Hepatocyte (in vitro differentiated cells): ENCODE results near the gene RAB11FIP3. TPM values are rescaled to one million over a fixed set of nuclear protein-coding genes. Genes with fewer than 3 reads are reported as not detected.

Experiments
- DNase-seq: peaks from one replicate; pipeline ENCODE4 v3.0.0-alpha.2; 2016; ENCODE audit warnings: low spot score
- H2AFZ ChIP-seq: fragments of 200-600 bp; sonication (generic); 2 replicates; pipeline ENCODE4 v1.6.0; 2016; ENCODE audit warnings: antibody characterized with exemption, mild to moderate bottlenecking
- H3K27ac ChIP-seq: fragments of 200-600 bp; sonication (generic); 2 replicates; pipeline ENCODE4 v1.5.1; 2016; ENCODE audit warnings: mild to moderate bottlenecking
- H3K27me3 ChIP-seq: fragments of 200-600 bp; sonication (generic); 2 replicates; pipeline ENCODE4 v1.6.1; 2016
- H3K36me3 ChIP-seq: fragments of 200-600 bp; sonication (generic); replicated peaks from 2 replicates; pipeline ENCODE4 v1.5.1; 2016; ENCODE audit warnings: low read depth; ENCODE audit not compliant: insufficient read depth
- H3K4me1 ChIP-seq: fragments of 200-600 bp; sonication (generic); 2 replicates; pipeline ENCODE4 v1.5.1; 2016; ENCODE audit warnings: mild to moderate bottlenecking, moderate library complexity; ENCODE audit not compliant: insufficient read depth
- H3K4me2 ChIP-seq: fragments of 200-600 bp; sonication (generic); 2 replicates; pipeline ENCODE4 v1.6.0; 2016
- H3K4me3 ChIP-seq: fragments of 200-600 bp; sonication (generic); 2 replicates; pipeline ENCODE4 v1.5.1; 2016; ENCODE audit warnings: mild to moderate bottlenecking
- H3K79me2 ChIP-seq: fragments of 200-600 bp; sonication (generic); 2 replicates; pipeline ENCODE4 v1.6.0; 2017; ENCODE audit warnings: mild to moderate bottlenecking
- H3K9me2 ChIP-seq: fragments of 200-600 bp; sonication (generic); replicated peaks from 2 replicates; pipeline ENCODE4 v1.6.0; 2017; ENCODE audit warnings: mild to moderate bottlenecking; ENCODE audit not compliant: insufficient read depth
- H3K9me3 ChIP-seq: fragments of 200-600 bp; sonication (generic); 2 replicates; pipeline ENCODE4 v1.5.1; 2016; ENCODE audit warnings: low read depth, mild to moderate bottlenecking
- H4K20me1 ChIP-seq: fragments of 200-600 bp; sonication (generic); 2 replicates; pipeline ENCODE4 v1.6.0; 2016; ENCODE audit warnings: mild to moderate bottlenecking; ENCODE audit not compliant: insufficient read depth, poor library complexity, severe bottlenecking
- EZH2 ChIP-seq: fragments of 200-600 bp; sonication (generic); IDR thresholded peaks from 2 replicates; pipeline ENCODE4 v1.6.1; 2016; ENCODE audit warnings: antibody characterized with exemption, mild to moderate bottlenecking, borderline replicate concordance
- EZH2phosphoT487 ChIP-seq: fragments of 200-600 bp; sonication (generic); IDR thresholded peaks from one replicate; pipeline ENCODE4 v1.6.1; 2018; ENCODE audit warnings: antibody characterized with exemption, mild to moderate bottlenecking, low read depth, moderate library complexity; ENCODE audit not compliant: unreplicated experiment, severe bottlenecking
- WGBS: methylation state at CpG from one replicate; pipeline ENCODE4 v1.1.6; 2016; ENCODE audit warnings: low lambda C conversion rate; ENCODE audit errors: missing lambda C conversion rate; 5-methylcytosine and 5-hydroxymethylcytosine counted together
- polyA plus RNA-seq: library from polyadenylated mRNA; unstranded; fragments of >200 nt; fragmentation: Nextera tagmentation; extraction: Ambion mirVana; gene quantifications from 2 replicates; pipeline ENCODE4 v1.2.1, GENCODE V29; 2016
- total RNA-seq: library from RNA; depleted of rRNA; stranded (reverse); fragments of >200 nt; gene quantifications from 2 replicates; pipeline ENCODE4 v1.2.3, GENCODE V29; 2014
- TF ChIP-seq, protein P1 (sequence below): fragments of 200-600 bp; sonication (generic); IDR thresholded peaks from 2 replicates; pipeline ENCODE4 v1.5.1; 2016; ENCODE audit warnings: antibody characterized with exemption, mild to moderate bottlenecking; ENCODE audit not compliant: poor library complexity

RAB11FIP3 gene
- total and polyA plus RNA-seq, 2 experiments from 2014 or later, result 47.3 to 72.8 TPM

DNA sequence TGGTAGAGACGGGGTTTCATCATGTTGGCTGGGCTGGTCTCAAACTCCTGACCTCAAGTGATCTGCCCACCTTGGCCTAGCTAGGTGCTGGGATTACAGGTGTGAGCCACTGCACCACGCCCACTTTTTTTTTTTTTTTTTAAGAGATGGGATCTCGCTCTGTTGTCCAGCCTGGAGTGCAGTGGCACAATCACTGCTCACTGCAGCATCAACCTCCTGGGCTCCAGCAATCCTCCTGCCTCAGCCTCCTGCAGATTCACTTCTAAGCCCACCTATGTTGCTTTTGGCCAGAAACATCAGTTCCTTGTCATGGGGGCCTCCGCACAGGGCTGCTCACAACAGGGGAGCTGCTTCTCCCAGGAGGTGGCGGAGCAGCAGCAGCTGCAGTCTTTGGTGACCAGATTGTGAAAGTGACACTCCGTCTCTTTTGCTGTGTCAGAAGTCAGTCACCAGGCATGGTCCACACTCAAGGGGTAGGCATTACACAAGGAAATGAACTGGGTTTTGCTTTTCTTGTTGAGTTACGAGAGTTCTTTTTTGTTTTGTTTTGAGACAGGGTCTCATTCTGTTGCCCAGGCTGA lies 32.9 kb upstream of the RAB11FIP3 start:
- Histone ChIP-seq H3K9me3 (no peaks in the 10 kb centered on the region), H3K4me1 (peaks cover 24% of the 10 kb centered on the region), H3K4me2 (no peak overlapping the region), H3K27ac (no peak overlapping the region), H3K79me2 (peaks cover 29% of the 10 kb centered on the region), H3K9me2 (no peaks in the 10 kb centered on the region), H2AFZ (no peak overlapping the region), H3K36me3 (no peaks in the 10 kb centered on the region), H3K27me3 (no peaks in the 10 kb centered on the region), H3K4me3 (no peak overlapping the region), H4K20me1 (no peaks in the 10 kb centered on the region)
- no peak for DNase-seq
- WGBS, result 97% methylated on average over 7 of the region's 7 CpGs
- TF ChIP-seq, protein P1, sequence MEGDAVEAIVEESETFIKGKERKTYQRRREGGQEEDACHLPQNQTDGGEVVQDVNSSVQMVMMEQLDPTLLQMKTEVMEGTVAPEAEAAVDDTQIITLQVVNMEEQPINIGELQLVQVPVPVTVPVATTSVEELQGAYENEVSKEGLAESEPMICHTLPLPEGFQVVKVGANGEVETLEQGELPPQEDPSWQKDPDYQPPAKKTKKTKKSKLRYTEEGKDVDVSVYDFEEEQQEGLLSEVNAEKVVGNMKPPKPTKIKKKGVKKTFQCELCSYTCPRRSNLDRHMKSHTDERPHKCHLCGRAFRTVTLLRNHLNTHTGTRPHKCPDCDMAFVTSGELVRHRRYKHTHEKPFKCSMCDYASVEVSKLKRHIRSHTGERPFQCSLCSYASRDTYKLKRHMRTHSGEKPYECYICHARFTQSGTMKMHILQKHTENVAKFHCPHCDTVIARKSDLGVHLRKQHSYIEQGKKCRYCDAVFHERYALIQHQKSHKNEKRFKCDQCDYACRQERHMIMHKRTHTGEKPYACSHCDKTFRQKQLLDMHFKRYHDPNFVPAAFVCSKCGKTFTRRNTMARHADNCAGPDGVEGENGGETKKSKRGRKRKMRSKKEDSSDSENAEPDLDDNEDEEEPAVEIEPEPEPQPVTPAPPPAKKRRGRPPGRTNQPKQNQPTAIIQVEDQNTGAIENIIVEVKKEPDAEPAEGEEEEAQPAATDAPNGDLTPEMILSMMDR, result no peak
- no peak for TF ChIP-seq EZH2phosphoT487
- no peak for TF ChIP-seq EZH2

DNA sequence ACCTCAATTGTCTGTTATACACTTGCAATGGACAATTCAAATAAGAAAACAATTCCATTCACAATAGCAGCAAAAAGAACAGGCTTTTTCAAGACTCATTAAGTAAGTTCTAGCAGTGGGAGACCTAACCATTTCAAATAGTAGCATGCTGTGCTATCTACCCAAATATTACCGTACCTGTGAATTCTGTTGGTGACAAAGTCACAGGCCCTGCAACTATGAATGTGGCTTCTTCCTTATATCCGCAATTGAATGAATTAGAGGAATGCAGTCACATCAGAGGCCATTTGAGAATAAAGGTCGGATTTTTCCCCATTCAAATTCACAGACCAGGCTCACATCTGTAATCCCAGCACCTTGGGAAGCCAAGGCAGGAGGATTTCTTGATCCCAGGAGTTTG lies 29.2 kb upstream of the RAB11FIP3 start:
- peak overlapping the region; percentile 87 for H3K27ac ChIP-seq
- H3K9me2 ChIP-seq, result no peaks in the 10 kb centered on the region
- H3K36me3 ChIP-seq, result no peaks in the 10 kb centered on the region
- WGBS, result 32% methylated on average over 3 of the region's 3 CpGs
- peaks cover 26% of the 10 kb centered on the region for H3K79me2 ChIP-seq
- H3K4me2 ChIP-seq, result peak overlapping the region; percentile 93
- no peaks in the 10 kb centered on the region for H4K20me1 ChIP-seq
- H2AFZ ChIP-seq, result peak overlapping the region; percentile 90
- peak overlapping the region; percentile 82 for H3K4me3 ChIP-seq
- TF ChIP-seq EZH2 (no peak), EZH2phosphoT487 (no peak)
- TF ChIP-seq, protein P1, result no peak
- H3K4me1 ChIP-seq, result peaks cover 19% of the 10 kb centered on the region
- H3K9me3 ChIP-seq, result no peaks in the 10 kb centered on the region
- no peak for DNase-seq
- H3K27me3 ChIP-seq, result no peaks in the 10 kb centered on the region

DNA sequence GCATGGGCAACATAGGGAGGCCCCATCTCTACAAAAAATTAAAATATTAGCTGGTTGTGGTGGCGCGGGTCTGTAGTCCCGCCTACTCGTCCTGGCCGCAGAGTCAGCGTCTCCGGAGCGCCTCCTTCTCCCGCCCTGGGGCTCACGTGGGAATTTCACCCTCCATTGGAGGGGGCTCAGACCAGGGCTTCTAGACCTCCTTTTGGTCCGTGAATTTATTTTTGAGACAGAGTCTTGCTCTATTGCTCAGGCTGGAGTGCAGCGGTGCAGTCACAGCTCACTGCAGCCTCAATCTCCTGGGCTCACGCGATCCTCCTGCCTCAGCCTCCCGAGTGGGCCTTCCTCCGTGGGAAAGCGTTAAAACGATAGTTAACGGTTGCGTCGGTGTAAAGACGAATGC lies 28.8 kb upstream of the RAB11FIP3 start:
- TF ChIP-seq EZH2phosphoT487 (no peak), EZH2 (no peak)
- TF ChIP-seq, protein P1, result no peak
- Histone ChIP-seq H3K9me3 (no peaks in the 10 kb centered on the region), H3K79me2 (peaks cover 22% of the 10 kb centered on the region), H3K4me2 (peak overlapping the region; percentile 93), H4K20me1 (no peaks in the 10 kb centered on the region), H3K4me3 (peak overlapping the region; percentile 82), H3K9me2 (no peaks in the 10 kb centered on the region), H3K36me3 (no peaks in the 10 kb centered on the region), H3K27ac (peak overlapping the region; percentile 87), H3K4me1 (peaks cover 19% of the 10 kb centered on the region), H3K27me3 (no peaks in the 10 kb centered on the region), H2AFZ (peak overlapping the region; percentile 90)
- 4% methylated on average over 22 of the region's 22 CpGs for WGBS
- peak; percentile 80 for DNase-seq
